Measurements from ENCODE around the gene MAP2K3.
"Not testable (repeated sequence)": the region's sequence is repeated elsewhere in the genome, so short reads cannot be mapped to it uniquely, and the experiment has no call there.

The MAP2K3 gene

DNA sequence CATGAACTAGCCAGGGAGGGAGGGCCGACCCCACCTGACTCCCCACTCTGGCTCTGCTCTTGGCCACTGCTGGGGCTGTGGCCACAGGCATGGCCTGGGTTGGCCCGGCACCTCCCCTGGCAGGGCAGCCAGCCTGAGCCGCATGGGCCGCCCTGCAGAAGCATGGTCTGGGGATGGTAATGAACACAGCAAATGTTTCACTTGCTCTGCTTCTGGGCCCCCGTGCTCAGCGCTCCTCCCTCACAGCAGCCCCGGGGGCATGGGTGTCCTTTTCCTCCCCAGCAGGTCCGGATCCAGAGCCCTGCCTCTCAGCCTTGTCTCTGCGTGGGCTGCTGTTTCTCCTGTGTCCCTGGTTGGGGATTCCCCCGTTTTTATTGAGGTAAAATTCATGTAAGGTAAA, 60.7 kb downstream of the MAP2K3 start:
- H3K4me2 ChIP-seq (ENCODE audit: low read length, poor library complexity, severe bottlenecking) = no peak overlapping the region
- H2AK5ac ChIP-seq (ENCODE audit: low read length, severe bottlenecking) = no peak overlapping the region
- H4K91ac ChIP-seq (ENCODE audit: low read length) = no peak overlapping the region
- H3K36me3 ChIP-seq (ENCODE audit: control insufficient read depth in 1 of 2, insufficient read depth in 2 of 2, low read depth in 1 of 2, low read length in 2 of 2) = no peaks in the 10 kb centered on the region
- H4K8ac ChIP-seq (ENCODE audit: low read length) = no peak overlapping the region
- no peak overlapping the region for H2AFZ ChIP-seq (ENCODE audit: low read depth, low read length)
- no peak overlapping the region for H3K14ac ChIP-seq (ENCODE audit: low read length in 2 of 2)
- no peak overlapping the region for H2BK15ac ChIP-seq (ENCODE audit: low read depth, poor library complexity, severe bottlenecking)
- H3K27me3 ChIP-seq (ENCODE audit: control insufficient read depth in 1 of 2, insufficient read depth in 1 of 2, low read length in 2 of 2) = peaks cover 4 to 5% of the 10 kb centered on the region in 2 experiments
- no peak overlapping the region for H2BK5ac ChIP-seq (ENCODE audit: low read depth, low read length, poor library complexity, severe bottlenecking)
- H2BK12ac ChIP-seq (ENCODE audit: low read length in 2 of 2) = no peak overlapping the region
- H3K23ac ChIP-seq (ENCODE audit: low read length in 2 of 2) = no peak overlapping the region
- WGBS = 79% methylated on average over 9 of the region's 10 CpGs
- no peaks in the 10 kb centered on the region for H3K9me3 ChIP-seq (ENCODE audit: control insufficient read depth, low read length)
- H3K18ac ChIP-seq (ENCODE audit: low read depth in 1 of 2, low read length in 2 of 2) = no peak overlapping the region
- H3K4me3 ChIP-seq (ENCODE audit: insufficient read depth in 1 of 2, low read depth in 1 of 2, low read length in 2 of 2) = no peak overlapping the region
- H3K4me1 ChIP-seq (ENCODE audit: control insufficient read depth, insufficient read depth, low read depth, low read length) = no peaks in the 10 kb centered on the region
- H3K27ac ChIP-seq (ENCODE audit: low read length, poor library complexity, severe bottlenecking) = no peak overlapping the region
- no peaks in the 10 kb centered on the region for H3K79me1 ChIP-seq (replicated peaks; ENCODE audit: low read length, poor library complexity, severe bottlenecking)
- DNase-seq = no peak
- H3K9ac ChIP-seq (ENCODE audit: low read length) = no peak overlapping the region
- no peak overlapping the region for H3K4ac ChIP-seq (ENCODE audit: low read depth in 1 of 2, low read length in 2 of 2)
- no peak overlapping the region for H2BK120ac ChIP-seq (ENCODE audit: low read depth, low read length)

DNA sequence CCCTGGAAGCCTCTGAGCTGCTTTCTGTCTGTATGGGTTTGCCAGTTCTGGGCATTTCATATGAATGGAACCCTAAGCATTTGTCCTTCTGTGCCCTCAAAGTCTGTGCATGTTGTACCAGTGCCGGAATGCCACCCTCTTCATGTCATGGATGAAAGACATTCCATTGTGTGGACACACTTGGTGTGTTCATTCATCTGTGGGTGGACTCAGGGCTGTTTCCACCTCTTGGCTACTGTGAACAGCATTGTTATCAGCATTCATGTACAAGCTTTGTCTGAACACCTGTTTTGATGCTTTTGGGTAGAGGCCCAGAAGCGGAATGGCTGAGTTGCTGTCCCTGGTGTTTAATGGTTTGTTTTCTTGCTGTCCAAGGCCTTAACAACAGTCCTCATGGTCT, 61.6 kb downstream of the MAP2K3 start:
- not testable (repeated sequence) for H3K4me1 ChIP-seq (ENCODE audit: control insufficient read depth, insufficient read depth, low read depth, low read length); DNase-seq; H3K36me3 ChIP-seq (ENCODE audit: control insufficient read depth in 1 of 2, insufficient read depth in 2 of 2, low read depth in 1 of 2, low read length in 2 of 2); H3K27me3 ChIP-seq (ENCODE audit: control insufficient read depth in 1 of 2, insufficient read depth in 1 of 2, low read length in 2 of 2); H3K9ac ChIP-seq (ENCODE audit: low read length); H3K4me3 ChIP-seq (ENCODE audit: insufficient read depth in 1 of 2, low read depth in 1 of 2, low read length in 2 of 2); H2AK5ac ChIP-seq (ENCODE audit: low read length, severe bottlenecking); H3K23ac ChIP-seq (ENCODE audit: low read length in 2 of 2); H2BK15ac ChIP-seq (ENCODE audit: low read depth, poor library complexity, severe bottlenecking); H3K4me2 ChIP-seq (ENCODE audit: low read length, poor library complexity, severe bottlenecking); H3K79me1 ChIP-seq (replicated peaks; ENCODE audit: low read length, poor library complexity, severe bottlenecking); H3K27ac ChIP-seq (ENCODE audit: low read length, poor library complexity, severe bottlenecking); H4K8ac ChIP-seq (ENCODE audit: low read length); H3K18ac ChIP-seq (ENCODE audit: low read depth in 1 of 2, low read length in 2 of 2); H2BK12ac ChIP-seq (ENCODE audit: low read length in 2 of 2); H2BK120ac ChIP-seq (ENCODE audit: low read depth, low read length); H3K9me3 ChIP-seq (ENCODE audit: control insufficient read depth, low read length); H2BK5ac ChIP-seq (ENCODE audit: low read depth, low read length, poor library complexity, severe bottlenecking); H3K4ac ChIP-seq (ENCODE audit: low read depth in 1 of 2, low read length in 2 of 2); H2AFZ ChIP-seq (ENCODE audit: low read depth, low read length); H3K14ac ChIP-seq (ENCODE audit: low read length in 2 of 2); H4K91ac ChIP-seq (ENCODE audit: low read length)
- WGBS = no CpG with 5 or more reads among the region's 2 CpGs

DNA sequence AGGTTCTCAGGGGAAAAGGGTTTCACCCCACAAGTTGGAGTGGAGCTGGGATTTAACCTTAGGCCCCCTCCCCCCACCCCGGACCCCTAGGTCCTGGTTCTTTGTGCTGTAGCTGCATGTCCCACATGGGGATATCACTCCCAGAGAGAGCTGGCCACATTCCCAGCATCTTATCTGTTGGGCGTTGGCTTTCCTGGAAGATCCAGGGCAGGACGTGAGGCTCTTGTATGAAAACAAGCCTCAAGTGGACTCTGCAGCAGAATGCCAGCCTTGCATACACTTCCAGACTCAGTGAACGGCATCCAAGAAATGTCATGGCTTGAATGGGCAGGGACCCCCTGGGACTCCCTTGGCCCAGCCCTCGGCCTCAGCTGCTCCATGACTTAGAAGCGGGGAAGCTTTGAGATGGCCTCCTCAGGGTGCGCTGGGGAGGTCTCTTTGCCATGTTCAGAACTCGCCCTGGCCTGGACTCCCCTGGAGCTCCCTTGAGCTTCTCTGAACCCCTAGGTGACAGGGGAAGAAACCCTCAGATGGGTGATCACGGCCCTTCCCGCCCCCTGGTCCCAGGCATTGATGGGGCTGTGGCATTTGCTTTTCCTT, 62.2 kb downstream of the MAP2K3 start:
- H3K36me3 ChIP-seq (ENCODE audit: control insufficient read depth in 1 of 2, insufficient read depth in 2 of 2, low read depth in 1 of 2, low read length in 2 of 2); H2AFZ ChIP-seq (ENCODE audit: low read depth, low read length); H3K4me1 ChIP-seq (ENCODE audit: control insufficient read depth, insufficient read depth, low read depth, low read length); H3K9me3 ChIP-seq (ENCODE audit: control insufficient read depth, low read length); H4K8ac ChIP-seq (ENCODE audit: low read length); H3K9ac ChIP-seq (ENCODE audit: low read length); H2AK5ac ChIP-seq (ENCODE audit: low read length, severe bottlenecking); H2BK5ac ChIP-seq (ENCODE audit: low read depth, low read length, poor library complexity, severe bottlenecking); H3K4me2 ChIP-seq (ENCODE audit: low read length, poor library complexity, severe bottlenecking); H3K27me3 ChIP-seq (ENCODE audit: control insufficient read depth in 1 of 2, insufficient read depth in 1 of 2, low read length in 2 of 2); H3K4me3 ChIP-seq (ENCODE audit: insufficient read depth in 1 of 2, low read depth in 1 of 2, low read length in 2 of 2); H3K18ac ChIP-seq (ENCODE audit: low read depth in 1 of 2, low read length in 2 of 2); H4K91ac ChIP-seq (ENCODE audit: low read length); H3K23ac ChIP-seq (ENCODE audit: low read length in 2 of 2); H3K14ac ChIP-seq (ENCODE audit: low read length in 2 of 2); H2BK120ac ChIP-seq (ENCODE audit: low read depth, low read length); H3K27ac ChIP-seq (ENCODE audit: low read length, poor library complexity, severe bottlenecking); H3K4ac ChIP-seq (ENCODE audit: low read depth in 1 of 2, low read length in 2 of 2); H2BK12ac ChIP-seq (ENCODE audit: low read length in 2 of 2); H3K79me1 ChIP-seq (replicated peaks; ENCODE audit: low read length, poor library complexity, severe bottlenecking); H2BK15ac ChIP-seq (ENCODE audit: low read depth, poor library complexity, severe bottlenecking); DNase-seq: not testable (repeated sequence)
- WGBS = 74% methylated on average over 8 of the region's 10 CpGs

DNA sequence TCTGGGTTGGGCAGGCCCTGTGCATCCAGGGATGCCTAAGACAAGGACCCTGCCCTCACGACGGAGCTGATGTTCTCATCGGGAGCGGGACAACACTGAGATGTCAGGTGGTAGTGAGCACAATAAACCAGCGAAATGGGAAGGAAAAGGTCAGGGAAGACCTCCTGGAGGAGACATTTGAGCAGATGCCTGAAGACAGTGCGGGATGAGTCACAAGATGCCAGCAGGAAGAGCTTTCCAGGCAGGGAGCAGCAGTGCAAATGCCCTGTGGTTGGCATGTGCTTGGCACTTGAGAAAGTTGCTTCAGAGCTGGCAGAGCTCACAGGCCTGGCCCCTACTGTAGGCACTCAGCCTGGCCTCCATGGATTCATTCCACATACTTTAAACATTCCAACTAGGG, 63.1 kb downstream of the MAP2K3 start:
- H3K9me3 ChIP-seq (ENCODE audit: control insufficient read depth, low read length); H3K27me3 ChIP-seq (ENCODE audit: control insufficient read depth in 1 of 2, insufficient read depth in 1 of 2, low read length in 2 of 2); H3K4me3 ChIP-seq (ENCODE audit: insufficient read depth in 1 of 2, low read depth in 1 of 2, low read length in 2 of 2); DNase-seq; H3K23ac ChIP-seq (ENCODE audit: low read length in 2 of 2); H2AK5ac ChIP-seq (ENCODE audit: low read length, severe bottlenecking); H2BK120ac ChIP-seq (ENCODE audit: low read depth, low read length); H2AFZ ChIP-seq (ENCODE audit: low read depth, low read length); H3K4me2 ChIP-seq (ENCODE audit: low read length, poor library complexity, severe bottlenecking); H4K91ac ChIP-seq (ENCODE audit: low read length); H3K36me3 ChIP-seq (ENCODE audit: control insufficient read depth in 1 of 2, insufficient read depth in 2 of 2, low read depth in 1 of 2, low read length in 2 of 2); H3K9ac ChIP-seq (ENCODE audit: low read length); H2BK12ac ChIP-seq (ENCODE audit: low read length in 2 of 2); H3K4ac ChIP-seq (ENCODE audit: low read depth in 1 of 2, low read length in 2 of 2); H3K14ac ChIP-seq (ENCODE audit: low read length in 2 of 2); H3K4me1 ChIP-seq (ENCODE audit: control insufficient read depth, insufficient read depth, low read depth, low read length); H4K8ac ChIP-seq (ENCODE audit: low read length); H2BK15ac ChIP-seq (ENCODE audit: low read depth, poor library complexity, severe bottlenecking); H2BK5ac ChIP-seq (ENCODE audit: low read depth, low read length, poor library complexity, severe bottlenecking); H3K79me1 ChIP-seq (replicated peaks; ENCODE audit: low read length, poor library complexity, severe bottlenecking); H3K18ac ChIP-seq (ENCODE audit: low read depth in 1 of 2, low read length in 2 of 2); H3K27ac ChIP-seq (ENCODE audit: low read length, poor library complexity, severe bottlenecking): not testable (repeated sequence)
- no CpG with 5 or more reads among the region's 6 CpGs for WGBS
